Sigmoid colon (tissue), 7 donors: ENCODE measurements around the gene MRM2. TPM values are rescaled to one million over a fixed set of nuclear protein-coding genes. Genes with fewer than 3 reads are reported as not detected.

Source experiments
- DNase-seq: peaks from one replicate; pipeline ENCODE4 v3.0.0-alpha.2; 2019
- H3K27ac ChIP-seq, 4 donors: fragments of 200-600 bp; sonication (generic); one replicate each; pipeline ENCODE4 v1.5.1; 2016 to 2019; ENCODE audit warnings: mild to moderate bottlenecking in 1 of 4
- H3K27me3 ChIP-seq, 3 donors: fragments of 200-600 bp; sonication (generic); one replicate each; pipeline ENCODE4 v1.5.1; 2019; ENCODE audit warnings: mild to moderate bottlenecking in 1 of 3
- H3K36me3 ChIP-seq, 4 donors: fragments of 200-600 bp; sonication (generic); one replicate each; pipeline ENCODE4 v1.5.1; 2016 to 2019
- H3K4me1 ChIP-seq, 4 donors: fragments of 200-600 bp; sonication (generic); one replicate each; pipeline ENCODE4 v1.5.1; 2017 to 2019
- H3K4me3 ChIP-seq, 4 donors: fragments of 200-600 bp; sonication (generic); one replicate each; pipeline ENCODE4 v1.5.1; 2017 to 2019; ENCODE audit warnings: mild to moderate bottlenecking in 2 of 4, moderate library complexity in 1 of 4
- H3K9me3 ChIP-seq, 4 donors: fragments of 200-600 bp in 3 of 4; sonication (generic) in 3 of 4; one replicate each; pipeline versions ENCODE4 v1.5.1 to v1.6.1; 2013 to 2019
- EP300 ChIP-seq, 4 donors: sonication (generic); formaldehyde crosslinking; IDR thresholded peaks; one replicate each; pipeline ENCODE4 v1.6.1; 2017; ENCODE audit warnings: antibody characterized with exemption in 4 of 4
- POLR2A ChIP-seq, 2 donors: fragments of 450-650 bp; IDR thresholded peaks; one replicate each; pipeline ENCODE4 v1.6.1; 2016; ENCODE audit warnings: antibody characterized with exemption in 2 of 2, mild to moderate bottlenecking in 2 of 2, moderate library complexity in 2 of 2
- POLR2AphosphoS5 ChIP-seq, 4 donors: sonication (generic); formaldehyde crosslinking; IDR thresholded peaks; one replicate each; pipeline ENCODE4 v1.6.1; 2017; ENCODE audit warnings: antibody characterized with exemption in 4 of 4
- WGBS, 2 donors: extraction: QIAGEN DNeasy Blood & Tissue Kit; methylation state at CpG; one replicate each; pipeline ENCODE4 v1.1.7; 2013; 5-methylcytosine and 5-hydroxymethylcytosine counted together
- intact Hi-C: fragments of 100-400 bp; cut with DNase I; formaldehyde crosslinking; loops from one replicate; pipeline ENCODE4 v1.15.1; 2023
- polyA plus RNA-seq, 3 donors: library from polyadenylated mRNA; stranded (reverse); fragments of 200-250 nt; gene quantifications; one replicate each; pipeline ENCODE4 v1.2.3, GENCODE V29; 2013
- total RNA-seq, 4 donors: library from RNA; depleted of rRNA; stranded (reverse); fragments of >200 nt; gene quantifications; one replicate each; pipeline ENCODE4 v1.1.0, GENCODE V29; 2016
- TF ChIP-seq, protein P1 (sequence below), 4 experiments: fragments of 450-650 bp in 3 of 4; fragments of 200-600 bp in 1 of 4; IDR thresholded peaks; one replicate each; pipeline ENCODE4 v1.5.1; 2016 to 2019; ENCODE audit warnings: antibody characterized with exemption in 4 of 4, mild to moderate bottlenecking in 3 of 4, moderate library complexity in 2 of 4
- donor health status: healthy with polysubstance abuse.
- donor health status: Bipolar disorder and iron deficiency.
- donor health status: healthy.

MRM2 gene
- total and polyA plus RNA-seq, 7 donors: 12.6 to 25.0 (median 18.5) TPM

DNA sequence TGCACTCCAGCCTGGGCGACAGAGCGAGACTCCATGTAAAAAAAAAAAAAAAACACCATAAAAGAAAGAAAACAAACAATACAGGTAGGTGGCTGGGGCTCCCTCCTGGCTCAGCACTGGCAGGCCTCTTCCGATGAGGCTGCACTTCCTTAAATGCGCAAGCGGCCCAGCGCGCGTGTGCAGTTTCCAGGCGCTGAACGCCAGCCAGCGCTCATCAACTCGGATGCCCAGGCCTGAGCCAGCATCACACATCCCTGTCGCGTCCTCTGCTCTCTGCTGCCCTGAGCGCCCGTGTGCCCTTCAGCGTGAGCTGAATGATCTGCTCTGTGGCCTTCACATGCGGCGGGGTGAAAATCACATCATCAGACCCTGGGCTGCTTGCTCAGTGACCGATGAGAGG is 31.9 kb upstream of the MRM2 start:
- DNase-seq: no peak
- 96 to 98% methylated on average over 20 of the region's 20 CpGs for WGBS, 2 donors
- no peaks in the 10 kb centered on the region for H3K27me3 ChIP-seq
- no peaks in the 10 kb centered on the region for H3K4me1 ChIP-seq
- H3K27ac ChIP-seq: no peak overlapping the region
- H3K4me3 ChIP-seq: no peak overlapping the region
- TF ChIP-seq POLR2A (IDR thresholded peaks at IDR 0.05) (no peak), POLR2AphosphoS5 (IDR thresholded peaks at IDR 0.05) (no peak), EP300 (IDR thresholded peaks at IDR 0.05) (no peak)
- TF ChIP-seq, protein P1, sequence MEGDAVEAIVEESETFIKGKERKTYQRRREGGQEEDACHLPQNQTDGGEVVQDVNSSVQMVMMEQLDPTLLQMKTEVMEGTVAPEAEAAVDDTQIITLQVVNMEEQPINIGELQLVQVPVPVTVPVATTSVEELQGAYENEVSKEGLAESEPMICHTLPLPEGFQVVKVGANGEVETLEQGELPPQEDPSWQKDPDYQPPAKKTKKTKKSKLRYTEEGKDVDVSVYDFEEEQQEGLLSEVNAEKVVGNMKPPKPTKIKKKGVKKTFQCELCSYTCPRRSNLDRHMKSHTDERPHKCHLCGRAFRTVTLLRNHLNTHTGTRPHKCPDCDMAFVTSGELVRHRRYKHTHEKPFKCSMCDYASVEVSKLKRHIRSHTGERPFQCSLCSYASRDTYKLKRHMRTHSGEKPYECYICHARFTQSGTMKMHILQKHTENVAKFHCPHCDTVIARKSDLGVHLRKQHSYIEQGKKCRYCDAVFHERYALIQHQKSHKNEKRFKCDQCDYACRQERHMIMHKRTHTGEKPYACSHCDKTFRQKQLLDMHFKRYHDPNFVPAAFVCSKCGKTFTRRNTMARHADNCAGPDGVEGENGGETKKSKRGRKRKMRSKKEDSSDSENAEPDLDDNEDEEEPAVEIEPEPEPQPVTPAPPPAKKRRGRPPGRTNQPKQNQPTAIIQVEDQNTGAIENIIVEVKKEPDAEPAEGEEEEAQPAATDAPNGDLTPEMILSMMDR (IDR thresholded peaks at IDR 0.05): no peak
- intact Hi-C loops: no loop called here
- no peaks in the 10 kb centered on the region for H3K9me3 ChIP-seq
- H3K36me3 ChIP-seq: peaks cover 3 to 56% (median 14%) of the 10 kb centered on the region in 4 donors

DNA sequence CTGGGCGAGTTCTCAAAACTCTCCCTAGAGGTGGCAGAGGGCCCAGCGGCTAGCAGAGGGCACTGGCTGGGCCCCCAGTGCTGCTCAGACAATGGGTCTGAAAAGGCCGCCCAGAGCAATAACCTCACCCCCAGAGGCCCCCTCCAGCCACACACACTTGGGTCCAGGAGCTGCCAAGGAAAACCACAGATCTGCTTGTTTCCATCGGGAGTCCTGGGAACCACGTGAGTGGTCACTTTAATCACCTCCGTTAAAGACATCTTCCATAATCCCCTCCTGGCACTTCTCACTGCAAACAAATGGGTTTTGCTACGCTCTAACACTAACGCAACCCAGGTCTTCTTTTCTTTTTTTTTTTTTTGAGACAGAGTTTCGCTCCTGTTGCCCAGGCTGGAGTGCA is 30.0 kb upstream of the MRM2 start:
- H3K36me3 ChIP-seq: peaks cover 3 to 52% (median 14%) of the 10 kb centered on the region in 4 donors
- TF ChIP-seq, protein P1 (IDR thresholded peaks at IDR 0.05): no peak
- TF ChIP-seq POLR2AphosphoS5 (IDR thresholded peaks at IDR 0.05) (no peak), EP300 (IDR thresholded peaks at IDR 0.05) (no peak), POLR2A (IDR thresholded peaks at IDR 0.05) (no peak)
- WGBS, 2 donors: 90 to 92% methylated on average over 9 of the region's 9 CpGs
- no peaks in the 10 kb centered on the region for H3K4me1 ChIP-seq
- no peak overlapping the region for H3K27ac ChIP-seq
- no peaks in the 10 kb centered on the region for H3K27me3 ChIP-seq
- intact Hi-C loops: no loop called here
- H3K9me3 ChIP-seq: no peaks in the 10 kb centered on the region
- H3K4me3 ChIP-seq: no peak overlapping the region
- no peak for DNase-seq

DNA sequence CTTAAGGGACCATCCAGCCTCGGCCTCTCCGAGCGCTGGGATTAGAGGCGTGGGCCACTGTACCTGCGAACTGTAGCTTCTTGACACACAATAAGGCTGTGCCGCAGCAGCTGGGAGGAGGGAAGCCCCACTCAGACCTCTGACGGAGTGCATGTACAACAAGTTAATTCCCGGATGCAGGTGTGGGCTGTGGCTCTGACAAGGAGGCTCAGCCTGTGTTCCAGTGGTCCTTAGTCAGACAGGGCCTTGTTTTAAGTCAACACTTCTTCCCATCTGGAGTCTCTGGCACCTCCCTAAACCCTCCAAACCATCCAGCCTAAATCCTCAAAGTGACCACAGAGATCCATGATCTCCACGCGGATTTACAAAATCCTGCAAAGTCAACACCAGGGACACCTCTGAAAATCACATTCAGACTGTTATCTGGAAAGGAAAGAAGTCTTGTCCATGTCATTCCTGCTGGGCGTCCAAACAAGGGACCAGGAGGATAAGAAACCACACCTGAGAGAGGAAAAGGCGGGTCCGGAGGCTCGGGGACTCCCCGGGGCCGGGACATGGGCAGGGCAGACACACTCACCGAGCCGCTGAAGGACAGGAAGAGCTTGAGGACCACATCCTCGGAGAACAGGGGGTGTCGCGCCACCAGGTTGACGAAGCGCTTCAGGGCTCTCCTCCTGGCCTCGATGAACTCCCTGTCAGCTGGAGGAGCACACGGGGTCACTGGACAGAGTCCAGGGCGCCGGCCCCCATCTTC is 29.4 kb upstream of the MRM2 start:
- no peaks in the 10 kb centered on the region for H3K9me3 ChIP-seq
- no peak overlapping the region for H3K27ac ChIP-seq
- TF ChIP-seq, protein P1 (IDR thresholded peaks at IDR 0.05): no peak
- TF ChIP-seq POLR2AphosphoS5 (IDR thresholded peaks at IDR 0.05) (no peak), POLR2A (IDR thresholded peaks at IDR 0.05) (no peak), EP300 (IDR thresholded peaks at IDR 0.05) (no peak)
- H3K27me3 ChIP-seq: no peaks in the 10 kb centered on the region
- H3K4me3 ChIP-seq: no peak overlapping the region
- WGBS, 2 donors: 82 to 90% methylated on average over 27 of the region's 27 CpGs
- intact Hi-C loops: no loop called here
- H3K4me1 ChIP-seq: no peaks in the 10 kb centered on the region
- DNase-seq: no peak
- peaks cover 3 to 49% (median 14%) of the 10 kb centered on the region in 4 donors for H3K36me3 ChIP-seq

DNA sequence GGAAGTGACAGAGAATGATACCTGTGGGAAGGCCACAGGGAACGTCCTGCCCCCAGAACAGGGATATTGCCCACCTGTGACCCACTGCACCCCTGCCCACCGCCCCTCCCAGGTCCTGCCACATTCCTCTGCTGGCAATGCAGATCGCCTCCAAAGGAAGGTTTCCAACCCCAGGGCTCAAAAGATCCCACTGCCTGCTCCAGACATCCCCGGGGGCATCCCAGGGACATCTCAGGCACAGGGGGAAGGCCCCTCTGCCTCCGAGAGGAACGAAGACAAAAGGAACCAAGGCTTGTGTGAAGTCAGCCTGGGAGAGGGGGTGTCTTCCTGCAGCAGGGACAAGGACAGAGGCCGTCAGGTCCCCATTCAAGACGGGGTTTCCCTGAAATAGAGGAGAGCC is 28.5 kb upstream of the MRM2 start:
- Histone ChIP-seq H3K36me3 (peaks cover 3 to 46% (median 14%) of the 10 kb centered on the region in 4 donors), H3K9me3 (no peaks in the 10 kb centered on the region), H3K4me3 (no peak overlapping the region), H3K27ac (no peak overlapping the region), H3K27me3 (no peaks in the 10 kb centered on the region), H3K4me1 (no peaks in the 10 kb centered on the region)
- WGBS, 2 donors: 91 to 92% methylated on average over 8 of the region's 8 CpGs
- TF ChIP-seq EP300 (IDR thresholded peaks at IDR 0.05): no peak
- TF ChIP-seq POLR2AphosphoS5 (IDR thresholded peaks at IDR 0.05): no peak
- TF ChIP-seq, protein P1 (IDR thresholded peaks at IDR 0.05): no peak
- intact Hi-C loops: no loop called here
- no peak for DNase-seq
